ENCODE data around the gene RAX2. TPM values are rescaled to one million over a fixed set of nuclear protein-coding genes. Genes with fewer than 3 reads are reported as not detected.

Gene RAX2
- total and polyA plus RNA-seq, 2 of the 13 experiments (the other 11 are each of a cell fraction or from before 2014, with no cell fraction given), result not detected

DNA sequence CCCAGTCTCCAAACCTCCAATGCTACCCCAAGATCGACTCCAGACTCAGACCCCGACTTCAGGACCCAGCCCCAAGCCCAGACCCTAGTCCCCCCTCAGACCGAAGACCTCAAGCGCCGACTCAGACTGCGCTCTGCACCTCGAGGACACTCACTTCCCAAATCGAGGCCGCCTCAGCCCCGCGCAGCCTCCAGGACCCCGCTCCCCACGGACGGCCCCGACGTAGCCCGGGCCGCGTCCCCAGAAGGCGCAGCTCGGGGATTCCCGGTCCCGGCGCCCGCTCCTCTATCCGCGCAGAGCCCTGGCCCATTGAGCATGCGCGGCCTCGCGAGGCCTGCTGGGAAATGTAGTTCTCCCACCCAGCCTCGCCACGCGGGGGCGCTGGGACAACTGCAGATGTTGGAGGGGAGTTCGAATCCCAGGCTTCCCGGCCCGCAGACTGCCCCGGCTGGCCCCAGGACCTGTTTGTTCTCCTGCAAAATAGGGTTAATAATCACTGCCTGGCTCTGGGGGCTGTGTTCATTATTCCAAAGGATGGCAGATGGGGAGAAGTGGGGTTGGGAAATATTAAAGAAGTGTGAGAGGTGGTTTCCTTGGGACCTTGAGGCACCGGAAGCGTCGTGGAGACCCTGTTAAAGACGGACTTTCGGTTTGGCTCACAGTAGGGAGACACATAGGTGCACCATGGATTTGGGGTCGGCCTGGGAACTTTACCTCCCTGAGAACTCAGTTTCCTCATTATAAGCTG, 10.5 kb downstream of the RAX2 start, which contains the start of gene APBA3 (continued):
- TF ChIP-seq, protein P1, sequence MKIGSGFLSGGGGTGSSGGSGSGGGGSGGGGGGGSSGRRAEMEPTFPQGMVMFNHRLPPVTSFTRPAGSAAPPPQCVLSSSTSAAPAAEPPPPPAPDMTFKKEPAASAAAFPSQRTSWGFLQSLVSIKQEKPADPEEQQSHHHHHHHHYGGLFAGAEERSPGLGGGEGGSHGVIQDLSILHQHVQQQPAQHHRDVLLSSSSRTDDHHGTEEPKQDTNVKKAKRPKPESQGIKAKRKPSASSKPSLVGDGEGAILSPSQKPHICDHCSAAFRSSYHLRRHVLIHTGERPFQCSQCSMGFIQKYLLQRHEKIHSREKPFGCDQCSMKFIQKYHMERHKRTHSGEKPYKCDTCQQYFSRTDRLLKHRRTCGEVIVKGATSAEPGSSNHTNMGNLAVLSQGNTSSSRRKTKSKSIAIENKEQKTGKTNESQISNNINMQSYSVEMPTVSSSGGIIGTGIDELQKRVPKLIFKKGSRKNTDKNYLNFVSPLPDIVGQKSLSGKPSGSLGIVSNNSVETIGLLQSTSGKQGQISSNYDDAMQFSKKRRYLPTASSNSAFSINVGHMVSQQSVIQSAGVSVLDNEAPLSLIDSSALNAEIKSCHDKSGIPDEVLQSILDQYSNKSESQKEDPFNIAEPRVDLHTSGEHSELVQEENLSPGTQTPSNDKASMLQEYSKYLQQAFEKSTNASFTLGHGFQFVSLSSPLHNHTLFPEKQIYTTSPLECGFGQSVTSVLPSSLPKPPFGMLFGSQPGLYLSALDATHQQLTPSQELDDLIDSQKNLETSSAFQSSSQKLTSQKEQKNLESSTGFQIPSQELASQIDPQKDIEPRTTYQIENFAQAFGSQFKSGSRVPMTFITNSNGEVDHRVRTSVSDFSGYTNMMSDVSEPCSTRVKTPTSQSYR (CRISPR knock-in tag; IDR thresholded peaks at IDR 0.05; ENCODE audit: borderline replicate concordance), result no peak
- TF ChIP-seq ATRX (CRISPR knock-in tag; IDR thresholded peaks at IDR 0.05; ENCODE audit: borderline replicate concordance) (peak; percentile 4; the same call in 1 of the 2 replicates), SALL2 (CRISPR knock-in tag; IDR thresholded peaks at IDR 0.05) (0 out of 2 replicates have a peak, but pooled peaks have one; percentile 48), SNAPC2 (CRISPR knock-in tag; IDR thresholded peaks at IDR 0.05) (peak; percentile 75; the same call in 1 of the 2 replicates), ZBTB20 (CRISPR knock-in tag; IDR thresholded peaks at IDR 0.05; ENCODE audit: borderline replicate concordance, low read depth) (0 out of 2 replicates have a peak, but pooled peaks have one; percentile 8), ZNF230 (CRISPR knock-in tag; IDR thresholded peaks at IDR 0.05) (peak; percentile 31; the same call in 1 of the 2 replicates), FOXC1 (CRISPR knock-in tag; IDR thresholded peaks at IDR 0.05; ENCODE audit: borderline replicate concordance) (peak; percentile 63; the same call in 1 of the 2 replicates), ZNF432 (CRISPR knock-in tag; IDR thresholded peaks at IDR 0.05; ENCODE audit: borderline replicate concordance) (no peak), THAP11 (CRISPR knock-in tag; IDR thresholded peaks at IDR 0.05) (peak; percentile 99), SPEN (CRISPR knock-in tag; IDR thresholded peaks at IDR 0.05; ENCODE audit: low read depth) (peak; percentile 52; the same call in 1 of the 2 replicates), ADNP (CRISPR knock-in tag; IDR thresholded peaks at IDR 0.05) (peak; percentile 95), JUN (CRISPR knock-in tag; IDR thresholded peaks at IDR 0.05) (no peak), ZNF441 (CRISPR knock-in tag; IDR thresholded peaks at IDR 0.05; ENCODE audit: borderline replicate concordance) (no peak), CEBPG (CRISPR knock-in tag; IDR thresholded peaks at IDR 0.05) (no peak), ZNF749 (CRISPR knock-in tag; IDR thresholded peaks at IDR 0.05; ENCODE audit: borderline replicate concordance) (no peak), DR1 (CRISPR knock-in tag; IDR thresholded peaks at IDR 0.05) (no peak), GABPA (IDR thresholded peaks at IDR 0.05; ENCODE audit: low read depth, low read length) (peak; percentile 67), GABPA (CRISPR knock-in tag; IDR thresholded peaks at IDR 0.05; ENCODE audit: low read depth) (peak; percentile 92), YEATS4 (CRISPR knock-in tag; IDR thresholded peaks at IDR 0.05; ENCODE audit: borderline replicate concordance) (peak; percentile 46; the same call in 1 of the 2 replicates), FOXO1 (CRISPR knock-in tag; IDR thresholded peaks at IDR 0.05) (no peak), THAP7 (CRISPR knock-in tag; IDR thresholded peaks at IDR 0.05) (no peak), ZNF614 (CRISPR knock-in tag; IDR thresholded peaks at IDR 0.05; ENCODE audit: borderline replicate concordance) (no peak)
- TF ChIP-seq, protein P2, sequence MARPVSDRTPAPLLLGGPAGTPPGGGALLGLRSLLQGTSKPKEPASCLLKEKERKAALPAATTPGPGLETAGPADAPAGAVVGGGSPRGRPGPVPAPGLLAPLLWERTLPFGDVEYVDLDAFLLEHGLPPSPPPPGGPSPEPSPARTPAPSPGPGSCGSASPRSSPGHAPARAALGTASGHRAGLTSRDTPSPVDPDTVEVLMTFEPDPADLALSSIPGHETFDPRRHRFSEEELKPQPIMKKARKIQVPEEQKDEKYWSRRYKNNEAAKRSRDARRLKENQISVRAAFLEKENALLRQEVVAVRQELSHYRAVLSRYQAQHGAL (CRISPR knock-in tag; IDR thresholded peaks at IDR 0.05; ENCODE audit: not compliant biosample characterization), result no peak
- TF ChIP-seq, protein P3, sequence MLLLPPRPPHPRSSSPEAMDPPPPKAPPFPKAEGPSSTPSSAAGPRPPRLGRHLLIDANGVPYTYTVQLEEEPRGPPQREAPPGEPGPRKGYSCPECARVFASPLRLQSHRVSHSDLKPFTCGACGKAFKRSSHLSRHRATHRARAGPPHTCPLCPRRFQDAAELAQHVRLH (CRISPR knock-in tag; IDR thresholded peaks at IDR 0.05; ENCODE audit: borderline replicate concordance, low read depth), result 0 out of 2 replicates have a peak, but pooled peaks have one; percentile 53
- TF ChIP-seq, protein P4, sequence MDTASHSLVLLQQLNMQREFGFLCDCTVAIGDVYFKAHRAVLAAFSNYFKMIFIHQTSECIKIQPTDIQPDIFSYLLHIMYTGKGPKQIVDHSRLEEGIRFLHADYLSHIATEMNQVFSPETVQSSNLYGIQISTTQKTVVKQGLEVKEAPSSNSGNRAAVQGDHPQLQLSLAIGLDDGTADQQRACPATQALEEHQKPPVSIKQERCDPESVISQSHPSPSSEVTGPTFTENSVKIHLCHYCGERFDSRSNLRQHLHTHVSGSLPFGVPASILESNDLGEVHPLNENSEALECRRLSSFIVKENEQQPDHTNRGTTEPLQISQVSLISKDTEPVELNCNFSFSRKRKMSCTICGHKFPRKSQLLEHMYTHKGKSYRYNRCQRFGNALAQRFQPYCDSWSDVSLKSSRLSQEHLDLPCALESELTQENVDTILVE (CRISPR knock-in tag; IDR thresholded peaks at IDR 0.05), result peak; percentile 46
